Vagina (tissue), 2 donors: ENCODE measurements around the gene EPSTI1.

Experiments used
- POLR2A ChIP-seq, 2 donors: fragments of 450-650 bp; IDR thresholded peaks; one replicate each; pipeline ENCODE4 v1.6.1; 2017; ENCODE audit warnings: antibody characterized with exemption in 2 of 2, mild to moderate bottlenecking in 2 of 2, moderate library complexity in 2 of 2
- POLR2AphosphoS5 ChIP-seq, 2 donors: sonication (generic); formaldehyde crosslinking; IDR thresholded peaks; one replicate each; pipeline ENCODE4 v1.9.0; 2017; ENCODE audit warnings: antibody characterized with exemption in 2 of 2, mild to moderate bottlenecking in 2 of 2, low read depth in 1 of 2; ENCODE audit not compliant: insufficient read depth in 1 of 2

- no peak for TF ChIP-seq POLR2AphosphoS5 (IDR thresholded peaks at IDR 0.05; ENCODE audit: insufficient read depth in 1 of 2, low read depth in 1 of 2)
- TF ChIP-seq POLR2A (IDR thresholded peaks at IDR 0.05): no peak
Measured at GRCh38 chr13:42859760-42860159, 132.3 kb downstream of the EPSTI1 start.
